ENCODE measurements around the gene AQR. TPM values are rescaled to one million over a fixed set of nuclear protein-coding genes. Genes with fewer than 3 reads are reported as not detected.
A peak's percentile ranks its signal among the peaks of the same experiment; 100 is the strongest.
"Not testable (repeated sequence)": the region's sequence is repeated elsewhere in the genome, so short reads cannot be mapped to it uniquely, and the experiment has no call there.

Gene AQR
- total RNA-seq, 4 donors from 2014 or later = 21.1 to 35.5 (median 28.1) TPM

DNA sequence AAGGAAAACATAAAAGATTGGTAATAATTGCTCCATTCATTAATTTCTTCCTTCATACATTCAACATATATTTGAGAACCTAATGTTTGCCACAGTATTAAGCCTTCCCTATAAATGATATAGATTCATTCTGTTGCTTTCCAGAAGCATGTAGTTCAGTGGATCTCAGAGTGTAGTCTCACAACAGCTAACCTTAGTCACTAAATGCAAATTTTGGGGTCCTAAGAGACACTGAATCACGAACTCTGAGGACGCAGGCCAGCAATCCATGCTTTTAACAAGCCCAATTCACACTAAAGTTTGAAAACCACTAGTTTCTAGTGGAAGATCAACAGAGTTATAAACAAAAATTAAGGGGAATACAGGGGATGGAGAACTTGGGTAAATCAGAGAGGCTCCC lies 7.2 kb upstream of the AQR start:
- DNase-seq = no peak
- Histone ChIP-seq H3K27ac (no peak overlapping the region), H3K27me3 (no peaks in the 10 kb centered on the region), H3K4me1 (no peaks in the 10 kb centered on the region), H3K9me3 (no peaks in the 10 kb centered on the region), H3K4me3 (no peak overlapping the region), H3K36me3 (peaks cover 0 to 7% (median 0%) of the 10 kb centered on the region in 3 donors)
- no peak for TF ChIP-seq POLR2A (IDR thresholded peaks at IDR 0.05)
- TF ChIP-seq, protein P1, sequence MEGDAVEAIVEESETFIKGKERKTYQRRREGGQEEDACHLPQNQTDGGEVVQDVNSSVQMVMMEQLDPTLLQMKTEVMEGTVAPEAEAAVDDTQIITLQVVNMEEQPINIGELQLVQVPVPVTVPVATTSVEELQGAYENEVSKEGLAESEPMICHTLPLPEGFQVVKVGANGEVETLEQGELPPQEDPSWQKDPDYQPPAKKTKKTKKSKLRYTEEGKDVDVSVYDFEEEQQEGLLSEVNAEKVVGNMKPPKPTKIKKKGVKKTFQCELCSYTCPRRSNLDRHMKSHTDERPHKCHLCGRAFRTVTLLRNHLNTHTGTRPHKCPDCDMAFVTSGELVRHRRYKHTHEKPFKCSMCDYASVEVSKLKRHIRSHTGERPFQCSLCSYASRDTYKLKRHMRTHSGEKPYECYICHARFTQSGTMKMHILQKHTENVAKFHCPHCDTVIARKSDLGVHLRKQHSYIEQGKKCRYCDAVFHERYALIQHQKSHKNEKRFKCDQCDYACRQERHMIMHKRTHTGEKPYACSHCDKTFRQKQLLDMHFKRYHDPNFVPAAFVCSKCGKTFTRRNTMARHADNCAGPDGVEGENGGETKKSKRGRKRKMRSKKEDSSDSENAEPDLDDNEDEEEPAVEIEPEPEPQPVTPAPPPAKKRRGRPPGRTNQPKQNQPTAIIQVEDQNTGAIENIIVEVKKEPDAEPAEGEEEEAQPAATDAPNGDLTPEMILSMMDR (IDR thresholded peaks at IDR 0.05) = no peak

DNA sequence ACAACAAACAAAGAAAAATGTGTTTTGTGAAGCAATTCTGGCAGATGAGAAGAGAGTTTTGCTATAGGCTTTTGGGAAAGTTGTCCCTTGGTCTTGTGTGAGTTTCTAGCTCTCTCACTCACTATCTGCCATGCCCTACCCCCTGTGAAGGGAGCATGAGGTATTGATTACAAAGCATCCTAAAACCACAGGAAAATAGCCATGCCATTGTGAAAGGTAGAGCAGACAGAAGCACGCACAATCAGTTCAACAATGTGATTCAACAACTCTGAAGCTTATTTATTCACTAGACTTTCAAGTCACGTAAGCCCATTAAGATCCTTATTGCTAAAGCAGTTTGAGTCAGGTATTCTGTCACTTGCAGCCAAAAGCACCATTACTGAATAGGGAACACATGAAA lies 6.5 kb upstream of the AQR start:
- Histone ChIP-seq H3K27me3 (no peaks in the 10 kb centered on the region), H3K36me3 (peaks cover 0 to under 1% (median 0%) of the 10 kb centered on the region in 3 donors), H3K4me3 (no peak overlapping the region), H3K27ac (no peak overlapping the region), H3K4me1 (no peaks in the 10 kb centered on the region), H3K9me3 (no peaks in the 10 kb centered on the region)
- TF ChIP-seq, protein P1 (IDR thresholded peaks at IDR 0.05) = no peak
- TF ChIP-seq POLR2A (IDR thresholded peaks at IDR 0.05) = no peak
- DNase-seq = no peak

DNA sequence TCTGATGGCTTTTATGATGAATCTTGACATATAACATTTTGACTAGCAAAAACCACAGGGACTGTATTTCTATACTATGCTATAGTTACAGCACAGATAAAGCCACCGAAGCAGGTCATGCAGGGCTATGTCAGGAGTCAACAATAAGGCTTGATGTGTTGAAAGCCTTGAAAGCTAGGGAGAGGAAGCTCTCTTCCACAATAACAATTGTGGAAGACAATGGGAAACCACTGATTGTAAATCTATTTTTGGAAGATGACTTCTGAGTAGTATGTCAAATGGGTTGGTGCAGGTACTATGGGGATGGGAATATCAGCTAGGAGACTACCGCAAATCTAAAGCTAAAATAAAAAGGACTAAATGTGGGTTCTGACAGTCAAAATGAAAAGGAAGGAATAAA lies 4.0 kb upstream of the AQR start:
- H3K4me1 ChIP-seq = peaks cover 0 to 5% (median 2%) of the 10 kb centered on the region in 4 donors
- H3K9me3 ChIP-seq = no peaks in the 10 kb centered on the region
- DNase-seq = no peak
- H3K27ac ChIP-seq = no peak overlapping the region
- no peak for TF ChIP-seq POLR2A (IDR thresholded peaks at IDR 0.05)
- TF ChIP-seq, protein P1 (IDR thresholded peaks at IDR 0.05) = no peak
- H3K36me3 ChIP-seq = no peaks in the 10 kb centered on the region
- H3K27me3 ChIP-seq = no peaks in the 10 kb centered on the region
- H3K4me3 ChIP-seq = no peak overlapping the region

DNA sequence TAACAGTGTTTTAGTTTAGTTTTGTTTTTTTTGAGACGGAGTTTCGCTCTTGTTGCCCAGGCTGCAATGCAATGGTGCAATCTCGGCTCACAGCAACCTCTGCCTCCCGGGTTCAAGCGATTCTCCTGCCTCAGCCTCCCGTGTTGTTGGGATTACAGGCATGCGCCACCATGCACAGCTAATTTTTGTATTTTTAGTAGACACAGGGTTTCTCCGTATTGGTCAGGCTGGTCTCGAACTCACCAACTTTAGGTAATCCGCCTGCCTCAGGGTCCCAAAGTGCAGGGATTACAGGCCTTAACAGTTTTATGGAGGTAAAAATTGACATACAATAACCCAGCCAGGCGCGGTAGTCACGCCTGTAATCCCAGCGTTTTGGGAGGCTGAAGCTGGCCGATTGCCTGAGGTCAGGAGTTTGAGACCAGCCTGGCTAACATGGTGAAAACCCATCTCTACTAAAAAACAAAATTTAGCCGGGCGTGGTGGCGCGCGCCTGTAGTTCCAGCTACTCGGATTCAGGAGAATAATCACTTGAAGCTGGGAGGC lies 629 bp upstream of the AQR start:
- not testable (repeated sequence) for H3K27me3 ChIP-seq, H3K9me3 ChIP-seq, H3K36me3 ChIP-seq, DNase-seq
- Histone ChIP-seq H3K27ac (peak overlapping the region in 2 of 4 donors; percentile 81), H3K4me3 (peak overlapping the region; percentile 68 to 92 (median 73)), H3K4me1 (peaks cover 0 to 17% (median 8%) of the 10 kb centered on the region in 4 donors)

DNA sequence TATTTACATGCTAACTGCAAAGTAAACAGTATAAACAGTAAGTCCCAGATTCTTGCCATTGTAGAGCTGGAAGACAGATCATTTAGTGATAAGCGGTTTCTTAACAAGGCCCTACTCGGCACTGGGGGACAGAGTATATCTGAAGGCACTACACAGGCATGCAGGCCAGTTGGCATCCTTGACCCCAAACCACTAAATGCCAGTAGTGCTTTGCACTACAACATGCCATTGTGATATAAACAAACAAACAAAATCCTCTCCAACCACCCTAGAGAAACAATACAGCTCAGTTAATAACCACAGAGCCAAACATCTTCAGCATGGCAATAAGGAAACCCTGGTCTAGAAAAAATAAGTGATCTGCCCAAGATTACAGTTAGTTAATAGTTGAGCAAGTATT lies 5.3 kb downstream of the AQR start:
- Histone ChIP-seq H3K27me3 (no peaks in the 10 kb centered on the region), H3K27ac (no peak overlapping the region), H3K9me3 (no peaks in the 10 kb centered on the region), H3K4me1 (peaks cover 0 to 17% (median 8%) of the 10 kb centered on the region in 4 donors), H3K36me3 (peaks cover 0 to 49% (median 0%) of the 10 kb centered on the region in 3 donors), H3K4me3 (no peak overlapping the region)
- no peak for DNase-seq
- TF ChIP-seq, protein P1 (IDR thresholded peaks at IDR 0.05) = no peak
- TF ChIP-seq POLR2A (IDR thresholded peaks at IDR 0.05) = no peak

DNA sequence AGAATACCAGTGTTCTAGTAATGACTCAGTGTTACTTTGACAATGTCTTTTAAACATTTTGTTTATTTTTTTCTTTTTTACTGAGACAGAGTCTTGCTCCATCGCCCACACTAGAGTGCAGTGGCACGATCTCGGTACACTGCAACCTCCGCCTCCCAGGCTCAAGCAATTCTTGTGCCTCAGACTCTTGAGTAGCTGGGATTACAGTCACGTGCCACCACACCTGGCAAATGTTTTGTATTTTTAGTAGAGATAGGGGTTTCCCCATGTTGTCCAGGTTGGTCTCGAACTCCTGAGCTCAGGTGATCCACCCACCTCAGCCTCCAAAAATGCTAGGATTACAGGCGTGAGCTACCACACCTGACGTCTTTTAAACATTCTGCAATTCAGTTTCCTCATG lies 15.7 kb downstream of the AQR start:
- no peak for DNase-seq
- Histone ChIP-seq H3K27ac (no peak overlapping the region), H3K4me1 (no peaks in the 10 kb centered on the region), H3K9me3 (no peaks in the 10 kb centered on the region), H3K27me3 (no peaks in the 10 kb centered on the region), H3K4me3 (no peak overlapping the region), H3K36me3 (peaks cover 0 to 43% (median 0%) of the 10 kb centered on the region in 3 donors)
- TF ChIP-seq, protein P1 (IDR thresholded peaks at IDR 0.05) = no peak
- no peak for TF ChIP-seq POLR2A (IDR thresholded peaks at IDR 0.05)
